Smooth muscle cell (in vitro differentiated cells): ENCODE results near the gene ADAM15. TPM values are rescaled to one million over a fixed set of nuclear protein-coding genes. Genes with fewer than 3 reads are reported as not detected.

Experiments used
- DNase-seq: peaks from one replicate; lab custom pipeline; 2025; ENCODE audit not compliant: unreplicated experiment; lab: John Stamatoyannopoulos, UW
- H2AFZ ChIP-seq: fragments of 200-600 bp; sonication (generic); 2 replicates; pipeline ENCODE4 v1.6.0; 2016; ENCODE audit warnings: antibody characterized with exemption, low read depth, mild to moderate bottlenecking
- H3F3A ChIP-seq: fragments of 200-600 bp; sonication (generic); 2 replicates; pipeline ENCODE4 v1.6.0; 2017; ENCODE audit warnings: antibody characterized with exemption, low read depth
- H3K27ac ChIP-seq: fragments of 200-600 bp; sonication (generic); 2 replicates; pipeline ENCODE4 v1.5.1; 2016; ENCODE audit warnings: low read depth, mild to moderate bottlenecking
- H3K27me3 ChIP-seq: fragments of 200-600 bp; sonication (generic); 2 replicates; pipeline ENCODE4 v1.6.1; 2016; ENCODE audit warnings: low read depth, mild to moderate bottlenecking
- H3K36me3 ChIP-seq: fragments of 200-600 bp; sonication (generic); 2 replicates; pipeline ENCODE4 v1.5.1; 2016; ENCODE audit warnings: low read depth
- H3K4me1 ChIP-seq: fragments of 200-600 bp; sonication (generic); 2 replicates; pipeline ENCODE4 v1.5.1; 2016; ENCODE audit warnings: low read depth
- H3K4me2 ChIP-seq: fragments of 200-600 bp; sonication (generic); 2 replicates; pipeline ENCODE4 v1.6.0; 2016; ENCODE audit warnings: mild to moderate bottlenecking
- H3K4me3 ChIP-seq: fragments of 200-600 bp; sonication (generic); 2 replicates; pipeline ENCODE4 v1.5.1; 2016; ENCODE audit warnings: mild to moderate bottlenecking
- H3K79me2 ChIP-seq: fragments of 200-600 bp; sonication (generic); 2 replicates; pipeline ENCODE4 v1.6.0; 2016; ENCODE audit warnings: low read depth, mild to moderate bottlenecking
- H3K9ac ChIP-seq: fragments of 200-600 bp; sonication (generic); 2 replicates; pipeline ENCODE4 v1.6.0; 2016; ENCODE audit warnings: low read depth
- H3K9me3 ChIP-seq: fragments of 200-600 bp; sonication (generic); replicated peaks from 2 replicates; pipeline ENCODE4 v1.5.1; 2016; ENCODE audit warnings: low read depth
- H4K20me1 ChIP-seq: fragments of 200-600 bp; sonication (generic); 2 replicates; pipeline ENCODE4 v1.6.0; 2016; ENCODE audit warnings: low read depth
- WGBS: methylation state at CpG from one replicate; pipeline ENCODE4 v1.1.7; 2016; ENCODE audit warnings: low lambda C conversion rate; 5-methylcytosine and 5-hydroxymethylcytosine counted together
- polyA plus RNA-seq: library from polyadenylated mRNA; unstranded; fragments of >200 nt; fragmentation: Nextera tagmentation; extraction: Ambion mirVana; gene quantifications from 2 replicates; pipeline ENCODE4 v1.2.1, GENCODE V29; 2016
- total RNA-seq: library from RNA; depleted of rRNA; stranded (reverse); fragments of >200 nt; gene quantifications from 2 replicates; pipeline ENCODE4 v1.2.3, GENCODE V29; 2014
- TF ChIP-seq, protein P1 (sequence below): fragments of 200-600 bp; sonication (generic); IDR thresholded peaks from 2 replicates; pipeline ENCODE4 v1.5.1; 2017; ENCODE audit warnings: borderline replicate concordance, mild to moderate bottlenecking, antibody characterized with exemption; ENCODE audit not compliant: insufficient read depth, poor library complexity, severe bottlenecking

Gene ADAM15
- total and polyA plus RNA-seq, 2 experiments from 2014 or later = 41.2 to 45.4 TPM

DNA sequence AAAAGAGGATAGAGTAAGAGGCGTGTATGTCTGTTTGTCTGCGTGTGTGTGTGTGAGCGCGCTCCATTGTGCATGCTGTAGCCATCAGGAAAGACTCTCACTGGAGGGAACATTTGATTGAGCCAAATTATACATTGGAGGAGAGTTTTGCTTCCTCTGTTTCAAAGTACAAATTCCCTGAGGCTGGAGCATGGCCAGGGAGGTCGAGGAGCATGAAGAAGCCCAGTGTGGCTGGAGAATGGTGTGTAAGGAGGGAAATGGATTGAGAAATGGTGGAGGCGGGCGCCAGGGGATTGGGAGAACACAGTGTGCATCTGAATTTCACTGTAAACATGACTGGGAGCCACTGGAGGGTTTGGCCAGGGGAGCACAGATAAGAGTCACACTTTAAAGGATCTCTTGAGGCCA lies 54.5 kb downstream of the ADAM15 start:
- H3K4me2 ChIP-seq = no peak overlapping the region
- no peaks in the 10 kb centered on the region for H3K36me3 ChIP-seq
- no peak overlapping the region for H3K4me3 ChIP-seq
- H4K20me1 ChIP-seq = no peaks in the 10 kb centered on the region
- no peak overlapping the region for H3K27ac ChIP-seq
- H3K4me1 ChIP-seq = no peaks in the 10 kb centered on the region
- WGBS = 90% methylated on average over 7 of the region's 7 CpGs
- no peaks in the 10 kb centered on the region for H3K9me3 ChIP-seq
- TF ChIP-seq, protein P1, sequence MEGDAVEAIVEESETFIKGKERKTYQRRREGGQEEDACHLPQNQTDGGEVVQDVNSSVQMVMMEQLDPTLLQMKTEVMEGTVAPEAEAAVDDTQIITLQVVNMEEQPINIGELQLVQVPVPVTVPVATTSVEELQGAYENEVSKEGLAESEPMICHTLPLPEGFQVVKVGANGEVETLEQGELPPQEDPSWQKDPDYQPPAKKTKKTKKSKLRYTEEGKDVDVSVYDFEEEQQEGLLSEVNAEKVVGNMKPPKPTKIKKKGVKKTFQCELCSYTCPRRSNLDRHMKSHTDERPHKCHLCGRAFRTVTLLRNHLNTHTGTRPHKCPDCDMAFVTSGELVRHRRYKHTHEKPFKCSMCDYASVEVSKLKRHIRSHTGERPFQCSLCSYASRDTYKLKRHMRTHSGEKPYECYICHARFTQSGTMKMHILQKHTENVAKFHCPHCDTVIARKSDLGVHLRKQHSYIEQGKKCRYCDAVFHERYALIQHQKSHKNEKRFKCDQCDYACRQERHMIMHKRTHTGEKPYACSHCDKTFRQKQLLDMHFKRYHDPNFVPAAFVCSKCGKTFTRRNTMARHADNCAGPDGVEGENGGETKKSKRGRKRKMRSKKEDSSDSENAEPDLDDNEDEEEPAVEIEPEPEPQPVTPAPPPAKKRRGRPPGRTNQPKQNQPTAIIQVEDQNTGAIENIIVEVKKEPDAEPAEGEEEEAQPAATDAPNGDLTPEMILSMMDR = no peak
- no peak overlapping the region for H3K9ac ChIP-seq
- no peaks in the 10 kb centered on the region for H3K27me3 ChIP-seq
- no peak for DNase-seq
- no peak overlapping the region for H2AFZ ChIP-seq
- H3F3A ChIP-seq = no peaks in the 10 kb centered on the region
- H3K79me2 ChIP-seq = no peaks in the 10 kb centered on the region

DNA sequence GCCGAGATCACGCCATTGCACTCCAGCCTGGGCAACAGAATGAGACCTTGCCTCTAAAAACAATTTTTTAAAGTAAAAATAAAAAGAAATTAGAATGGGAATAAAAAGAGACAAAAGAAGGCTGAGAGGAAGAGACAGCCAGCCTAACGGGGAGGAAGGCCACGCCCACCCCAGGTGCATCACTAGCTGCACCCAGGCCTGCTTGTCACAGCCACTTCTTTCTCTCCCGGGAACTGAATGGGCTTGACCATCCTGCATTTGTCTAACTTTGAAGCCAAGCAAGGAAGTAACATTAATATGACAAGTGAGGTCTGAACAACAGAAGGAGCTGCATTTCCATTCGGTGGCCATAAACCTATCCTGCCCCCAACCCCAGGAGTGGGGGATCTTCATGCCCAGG lies 55.7 kb downstream of the ADAM15 start:
- no peaks in the 10 kb centered on the region for H3K36me3 ChIP-seq
- no peaks in the 10 kb centered on the region for H3K79me2 ChIP-seq
- TF ChIP-seq, protein P1 = no peak
- no peak overlapping the region for H3K9ac ChIP-seq
- H2AFZ ChIP-seq = no peak overlapping the region
- 81% methylated on average over 6 of the region's 6 CpGs for WGBS
- no peaks in the 10 kb centered on the region for H3K27me3 ChIP-seq
- no peak for DNase-seq
- no peaks in the 10 kb centered on the region for H3F3A ChIP-seq
- no peak overlapping the region for H3K4me2 ChIP-seq
- H3K9me3 ChIP-seq = no peaks in the 10 kb centered on the region
- H4K20me1 ChIP-seq = no peaks in the 10 kb centered on the region
- H3K4me3 ChIP-seq = no peak overlapping the region
- H3K4me1 ChIP-seq = no peaks in the 10 kb centered on the region
- H3K27ac ChIP-seq = no peak overlapping the region

DNA sequence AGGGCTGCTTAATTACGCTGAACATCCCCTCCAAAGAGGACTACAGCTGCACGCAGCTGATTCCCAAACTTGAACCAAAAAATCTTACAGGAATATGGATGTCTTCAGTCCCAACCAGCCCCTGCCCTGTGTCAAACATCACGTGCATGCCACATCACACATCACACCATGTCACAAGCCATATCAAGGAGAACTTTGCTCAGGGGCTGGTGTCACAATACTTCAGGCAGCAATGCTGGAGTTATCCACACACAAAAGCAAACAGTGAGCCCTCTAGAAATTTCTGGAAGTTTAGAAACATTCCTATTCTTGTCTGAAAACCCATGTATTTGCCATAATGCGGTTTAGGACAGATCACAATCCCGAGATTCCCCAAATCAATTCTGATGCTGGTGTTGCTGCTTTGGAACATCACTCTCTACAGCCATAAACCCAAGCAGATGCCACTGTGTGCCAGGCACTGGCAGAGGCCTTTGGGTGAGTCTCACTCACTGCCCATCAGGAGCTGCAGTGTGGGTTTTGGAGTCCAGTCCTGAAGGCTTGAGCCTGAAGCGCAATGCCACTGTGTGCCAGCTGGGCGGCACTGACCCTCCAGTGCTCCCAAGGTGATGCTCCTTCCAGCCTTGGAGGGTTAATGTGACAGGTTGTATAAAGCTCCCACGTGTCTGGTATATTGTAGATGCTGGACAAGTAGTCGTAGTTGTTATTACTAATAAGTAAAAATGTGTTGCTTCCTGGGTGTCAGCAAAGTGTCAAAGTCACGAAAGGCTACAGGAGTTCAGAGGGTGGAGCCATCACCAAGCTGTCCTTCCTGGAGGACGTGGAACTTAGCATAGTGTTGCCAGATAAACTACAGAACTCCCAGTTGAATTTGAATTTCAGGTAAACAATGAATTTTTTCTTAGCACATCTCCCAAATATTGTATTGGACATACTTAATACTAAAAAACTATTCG lies 56.5 kb downstream of the ADAM15 start:
- Histone ChIP-seq H3K9ac (no peak overlapping the region), H3K79me2 (no peaks in the 10 kb centered on the region), H3K4me1 (no peaks in the 10 kb centered on the region), H3K27ac (no peak overlapping the region), H4K20me1 (no peaks in the 10 kb centered on the region), H3K4me2 (no peak overlapping the region), H3F3A (no peaks in the 10 kb centered on the region), H3K9me3 (no peaks in the 10 kb centered on the region), H3K36me3 (no peaks in the 10 kb centered on the region), H3K27me3 (no peaks in the 10 kb centered on the region), H2AFZ (no peak overlapping the region), H3K4me3 (no peak overlapping the region)
- no peak for DNase-seq
- TF ChIP-seq, protein P1 = no peak
- 81% methylated on average over 12 of the region's 12 CpGs for WGBS
